LNCAP (cell line): ENCODE data around the gene MALRD1.

Experiments used
- CTCF ChIP-seq: fragments of 450-650 bp; IDR thresholded peaks from 2 replicates; pipeline ENCODE4 v1.5.1; 2017; ENCODE audit warnings: mild to moderate bottlenecking

MALRD1 gene

GRCh38 chr10:19705250-19705649 is 656.6 kb downstream of the MALRD1 start:
- TF ChIP-seq CTCF: no peak

GRCh38 chr10:19706904-19707303 is 658.3 kb downstream of the MALRD1 start:
- no peak for TF ChIP-seq CTCF

- no peak for TF ChIP-seq CTCF
Measured at GRCh38 chr10:19707376-19707775, 658.8 kb downstream of the MALRD1 start.

GRCh38 chr10:19708031-19708430 is 659.4 kb downstream of the MALRD1 start:
- TF ChIP-seq CTCF: no peak

- TF ChIP-seq CTCF: no peak
Measured at GRCh38 chr10:19710600-19710999, 662.0 kb downstream of the MALRD1 start.

- no peak for TF ChIP-seq CTCF
Measured at GRCh38 chr10:19713159-19713558, 664.6 kb downstream of the MALRD1 start.

- no peak for TF ChIP-seq CTCF
Measured at GRCh38 chr10:19713800-19714525, 665.4 kb downstream of the MALRD1 start.

- no peak for TF ChIP-seq CTCF
Measured at GRCh38 chr10:19719284-19719683, 670.7 kb downstream of the MALRD1 start.
